Embryonic facial prominence (tissue), 1 donor: ENCODE measurements around the gene CEP85L.

Experiments used
- DNase-seq: peaks from one replicate; pipeline ENCODE4 v3.0.0-alpha.2; 2016; ENCODE audit errors: extremely low spot score

CEP85L gene

GRCh38 chr6:118621799-118622470 is 29.5 kb downstream of the CEP85L start:
- DNase-seq: no peak

DNA sequence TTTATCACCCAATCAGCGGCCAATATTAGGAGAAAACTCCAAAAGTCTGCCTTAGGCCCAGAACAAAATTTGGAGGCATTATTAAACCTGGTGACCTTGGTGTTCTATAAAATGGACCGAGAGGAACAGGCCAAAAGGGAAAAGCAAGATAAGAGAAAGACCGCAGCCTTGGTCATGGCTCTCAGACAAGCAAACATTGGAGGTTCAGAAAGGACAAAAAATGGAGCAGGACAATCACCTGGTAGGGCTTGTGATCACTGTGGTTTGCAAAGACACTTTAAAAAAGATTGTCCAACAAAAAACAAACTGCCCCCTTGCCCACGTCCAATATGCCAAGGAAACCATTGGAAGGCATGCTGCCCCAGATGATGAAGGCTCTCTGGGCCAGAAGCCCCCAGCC is 31.2 kb downstream of the CEP85L start:
- no peak for DNase-seq

DNA sequence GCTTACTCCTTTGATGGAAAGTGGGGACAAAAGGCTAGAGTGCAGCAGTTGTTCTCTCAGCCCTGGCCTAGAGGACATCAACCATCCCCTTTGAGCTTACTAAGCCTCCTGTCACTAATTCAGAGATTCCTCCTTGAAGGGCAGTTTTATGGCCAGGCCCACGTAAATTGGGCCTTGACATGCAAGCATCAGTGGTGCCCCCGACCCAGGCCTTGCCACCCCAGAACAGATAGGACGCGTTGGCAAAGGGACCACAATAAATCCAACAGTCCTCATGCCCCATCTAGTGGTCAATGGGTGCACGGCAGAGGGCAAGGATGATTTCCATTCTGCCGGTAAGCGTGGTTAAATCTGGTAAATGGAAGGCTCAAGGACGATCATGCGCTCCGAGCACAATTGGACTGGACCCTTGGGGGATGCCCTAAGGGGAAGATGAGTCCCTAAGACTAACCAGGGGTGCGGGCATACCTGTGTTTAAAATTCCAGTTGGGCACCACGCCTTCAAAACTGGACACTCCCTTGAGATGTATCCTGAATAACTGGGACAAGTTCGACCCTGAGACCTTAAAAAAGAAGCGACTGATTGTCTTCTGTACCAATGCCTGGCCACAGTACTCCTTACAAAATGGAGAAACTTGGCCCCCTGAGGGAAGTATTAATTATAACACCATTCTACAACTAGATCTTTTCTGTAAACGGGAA is 32.6 kb downstream of the CEP85L start:
- no peak for DNase-seq

DNA sequence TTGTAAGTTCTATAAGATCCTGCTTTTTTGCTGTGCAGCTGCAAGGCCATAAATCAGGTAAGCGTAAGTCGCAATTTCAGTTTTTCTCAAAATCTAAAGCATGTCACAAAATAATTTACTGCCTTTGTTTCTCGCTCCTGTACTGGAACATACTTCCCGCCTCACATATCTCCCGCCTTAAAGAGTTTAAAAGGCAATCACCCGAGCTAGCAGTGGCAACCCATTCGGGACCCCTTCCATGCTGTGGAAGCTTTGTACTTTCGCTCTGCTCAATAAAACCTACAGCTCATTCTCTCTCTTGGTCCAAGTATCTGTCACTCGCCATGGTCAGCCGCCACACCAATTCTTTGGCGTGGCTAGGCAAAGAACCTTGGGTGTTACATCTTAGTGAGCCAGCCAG is 34.0 kb downstream of the CEP85L start:
- DNase-seq: no peak

- no peak for DNase-seq
These were observed 40.1 kb downstream of the CEP85L start for GRCh38 chr6:118611334-118611733.

GRCh38 chr6:118606858-118607257 is 44.5 kb downstream of the CEP85L start:
- DNase-seq: no peak

DNA sequence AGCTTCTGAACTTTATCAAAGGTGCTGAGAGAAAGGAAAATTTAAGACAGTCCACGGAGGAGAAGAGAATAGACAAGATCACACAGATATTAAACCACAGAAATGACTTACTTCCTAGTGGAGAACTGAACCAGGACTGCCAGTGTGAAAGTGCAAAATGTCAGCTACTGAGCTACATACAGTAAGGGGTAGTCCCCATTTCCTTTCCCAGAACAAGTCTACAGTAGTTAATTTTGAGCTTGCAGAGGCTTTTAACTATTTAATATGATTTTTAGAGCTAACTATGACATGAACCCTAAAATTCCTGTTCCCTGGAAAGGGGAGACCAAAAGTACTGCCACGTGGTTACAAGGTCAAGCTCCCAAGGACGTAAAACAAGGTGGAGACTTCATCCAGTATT is 45.1 kb downstream of the CEP85L start:
- DNase-seq: no peak

GRCh38 chr6:118603372-118603771 is 48.0 kb downstream of the CEP85L start:
- DNase-seq: no peak

DNA sequence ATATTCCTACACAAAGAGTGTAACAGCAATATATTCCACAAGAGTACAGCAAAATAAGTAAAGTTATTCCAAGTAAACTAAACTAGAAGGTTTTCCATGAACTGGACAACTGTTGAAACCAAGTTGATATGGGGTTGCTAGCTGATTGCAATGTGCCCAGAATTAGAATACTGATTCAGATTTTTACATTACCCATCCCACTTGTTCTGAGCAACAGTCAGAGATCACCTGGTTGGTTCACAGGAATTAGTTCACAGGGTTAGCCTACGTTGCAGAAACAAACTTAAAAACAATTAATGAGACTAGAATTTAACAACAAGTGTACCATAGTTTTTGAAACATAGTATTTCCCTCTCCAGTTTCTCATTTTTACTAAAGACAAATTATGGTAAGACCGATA is 49.1 kb downstream of the CEP85L start:
- no peak for DNase-seq

DNA sequence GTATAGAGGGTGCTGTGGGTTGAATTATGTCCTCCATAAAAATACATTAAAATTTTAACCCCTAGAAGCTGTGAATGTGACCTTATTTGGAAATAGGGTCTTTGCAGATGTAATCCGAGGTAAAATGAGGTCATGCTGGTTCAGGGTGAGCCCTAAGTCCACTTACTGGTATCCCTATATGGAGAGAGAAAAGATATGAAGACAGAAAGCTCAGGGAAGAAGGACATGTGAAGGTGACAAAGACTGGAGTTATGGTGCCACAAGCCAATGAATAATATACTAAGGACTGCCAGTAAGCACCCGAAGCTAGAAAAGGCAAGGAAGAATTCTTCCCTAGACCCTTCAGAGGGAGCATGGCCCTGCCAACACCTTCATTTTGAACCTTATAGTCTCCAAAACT is 53.1 kb downstream of the CEP85L start:
- DNase-seq: no peak

GRCh38 chr6:118597636-118598035 is 53.8 kb downstream of the CEP85L start:
- DNase-seq: no peak

- DNase-seq: no peak
These were observed 54.5 kb downstream of the CEP85L start for GRCh38 chr6:118596774-118597320.

GRCh38 chr6:118594877-118595276 is 56.5 kb downstream of the CEP85L start:
- DNase-seq: no peak

- DNase-seq: no peak
These were observed 59.5 kb downstream of the CEP85L start for GRCh38 chr6:118591897-118592296.

- DNase-seq: no peak
These were observed 61.6 kb downstream of the CEP85L start for GRCh38 chr6:118589649-118590365.

DNA sequence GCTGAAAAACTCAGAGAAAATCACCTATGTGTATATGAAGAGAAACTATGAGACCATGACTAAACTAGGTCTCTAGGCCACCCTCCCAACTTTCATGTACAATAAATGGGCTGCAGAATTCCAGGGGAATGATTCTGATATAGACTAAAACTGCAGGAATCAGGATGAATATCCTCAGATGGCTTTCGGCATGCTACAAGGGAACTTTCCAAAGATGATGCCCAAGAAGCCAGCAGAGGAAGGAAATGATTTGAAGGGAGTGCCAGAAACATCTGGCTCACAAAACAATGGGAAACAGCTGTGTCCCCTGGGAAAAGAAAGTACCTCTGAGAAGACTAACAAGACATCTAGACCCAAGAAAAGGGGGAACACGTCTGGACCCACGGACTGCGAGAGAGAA is 62.2 kb downstream of the CEP85L start:
- no peak for DNase-seq

DNA sequence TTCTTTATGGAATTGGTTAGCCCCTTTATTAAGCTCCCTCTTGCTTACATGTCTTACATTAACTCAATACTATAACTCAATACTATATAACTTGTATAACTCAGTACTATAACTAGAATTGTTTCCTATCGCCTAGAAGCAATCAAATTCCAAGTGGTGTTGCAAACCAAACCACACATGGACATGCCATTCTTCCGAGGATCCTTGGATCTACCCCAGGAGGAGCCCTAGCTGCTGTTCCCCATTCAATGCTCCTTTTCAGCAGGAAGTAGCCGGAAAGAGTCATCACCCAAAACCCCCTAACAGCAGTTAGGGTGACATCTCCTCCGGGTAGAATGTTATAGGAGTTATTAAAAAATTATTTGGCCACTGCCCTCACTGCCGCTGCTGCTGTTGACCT is 62.8 kb downstream of the CEP85L start:
- DNase-seq: no peak

- no peak for DNase-seq
These were observed 64.5 kb downstream of the CEP85L start for GRCh38 chr6:118586746-118587485.

- no peak for DNase-seq
These were observed 66.5 kb downstream of the CEP85L start for GRCh38 chr6:118584911-118585310.

DNA sequence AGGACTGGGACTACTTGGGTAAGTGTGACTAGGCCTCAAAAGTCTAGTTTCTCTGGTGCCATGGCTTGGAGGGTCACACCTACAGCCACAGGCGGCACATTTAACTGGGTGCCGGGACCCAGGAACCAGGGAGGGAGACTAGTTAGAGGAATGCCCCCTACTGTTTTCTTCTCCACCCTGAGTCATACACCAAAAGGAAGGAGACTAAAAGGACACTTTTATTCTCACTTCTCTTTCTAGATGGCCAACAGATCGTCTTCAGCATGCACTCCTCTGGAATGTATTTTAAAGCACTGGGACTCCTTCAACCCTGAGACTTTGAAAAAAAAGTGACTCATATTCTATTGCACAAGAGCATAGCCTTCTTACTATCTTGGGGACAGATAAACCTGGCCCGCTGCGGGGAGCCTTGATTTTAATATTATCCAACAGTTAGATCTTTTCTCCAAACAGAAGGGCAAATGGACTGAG is 69.9 kb downstream of the CEP85L start:
- no peak for DNase-seq

- no peak for DNase-seq
These were observed 70.6 kb downstream of the CEP85L start for GRCh38 chr6:118580585-118581419.
